GM18870 (cell line): ENCODE data around the gene C16orf46.
"Not testable (repeated sequence)": the region's sequence is repeated elsewhere in the genome, so short reads cannot be mapped to it uniquely, and the experiment has no call there.

Experiments
- ATAC-seq: cut with Tn5 transposase; IDR thresholded peaks from one replicate; pipeline ENCODE4 v1.9.1; 2021; ENCODE audit warnings: moderate library complexity; ENCODE audit not compliant: unreplicated experiment

The C16orf46 gene

GRCh38 chr16:81077076-81077940 lies at the start of gene C16orf46:
C16orf46 (minus strand) TSS chr16:81077238; CDS start chr16:81063955, 13,283 bp downstream.
- ATAC-seq, result peak; percentile 93

- ATAC-seq, result no peak
Measured at GRCh38 chr16:81123092-81123852, 46.2 kb upstream of the C16orf46 start.

- no peak for ATAC-seq
Measured at GRCh38 chr16:81121474-81121990, 44.5 kb upstream of the C16orf46 start.

GRCh38 chr16:81117436-81117835 lies 40.4 kb upstream of the C16orf46 start:
- ATAC-seq, result no peak

- ATAC-seq, result no peak
Measured at GRCh38 chr16:81116285-81116684, 39.2 kb upstream of the C16orf46 start.

- no peak for ATAC-seq
Measured at GRCh38 chr16:81112453-81112852, 35.4 kb upstream of the C16orf46 start.

GRCh38 chr16:81109274-81109673 lies 32.2 kb upstream of the C16orf46 start:
- ATAC-seq, result not testable (repeated sequence)

GRCh38 chr16:81107511-81107910 lies 30.5 kb upstream of the C16orf46 start:
- no peak for ATAC-seq

GRCh38 chr16:81106826-81107503 lies 29.9 kb upstream of the C16orf46 start:
- no peak for ATAC-seq

GRCh38 chr16:81105946-81106345 lies 28.9 kb upstream of the C16orf46 start:
- ATAC-seq, result no peak

GRCh38 chr16:81101702-81102101 lies 24.7 kb upstream of the C16orf46 start:
- no peak for ATAC-seq

GRCh38 chr16:81099958-81100357 lies 22.9 kb upstream of the C16orf46 start:
- ATAC-seq, result no peak

- ATAC-seq, result no peak
Measured at GRCh38 chr16:81097230-81097629, 20.2 kb upstream of the C16orf46 start.

GRCh38 chr16:81096715-81097208 lies 19.7 kb upstream of the C16orf46 start:
- peak; percentile 1 for ATAC-seq

GRCh38 chr16:81095953-81096714 lies 19.1 kb upstream of the C16orf46 start, which contains the start of gene GCSH:
GCSH (minus strand) TSS chr16:81096395; CDS start chr16:81096278, 117 bp downstream.
- peak; percentile 97 for ATAC-seq

GRCh38 chr16:81095653-81095952 lies 18.6 kb upstream of the C16orf46 start:
- ATAC-seq, result peak; percentile 6

- ATAC-seq, result no peak
Measured at GRCh38 chr16:81094771-81095251, 17.8 kb upstream of the C16orf46 start.

GRCh38 chr16:81088836-81089235 lies 11.8 kb upstream of the C16orf46 start:
- no peak for ATAC-seq

- ATAC-seq, result no peak
Measured at GRCh38 chr16:81081014-81081413, 4.0 kb upstream of the C16orf46 start.

GRCh38 chr16:81080233-81080632 lies 3.2 kb upstream of the C16orf46 start:
- no peak for ATAC-seq
